ENCODE measurements around the gene SMIM8.

The SMIM8 gene

GRCh38 chr6:87346700-87347099 is 24.3 kb downstream of the SMIM8 start:
- Mint-ChIP-seq H3K9me3 (no peaks in the 10 kb centered on the region), H3K36me3 (ENCODE audit: low read depth) (peaks cover 5% of the 10 kb centered on the region), H3K4me3 (no peak overlapping the region), H3K27me3 (ENCODE audit: low read depth) (no peaks in the 10 kb centered on the region), H3K4me1 (no peaks in the 10 kb centered on the region), H3K27ac (no peak overlapping the region)
- no peak for TF ChIP-seq CTCF (IDR thresholded peaks at IDR 0.05; ENCODE audit: unreplicated experiment in 3 of 3)

- no peak for TF ChIP-seq CTCF (IDR thresholded peaks at IDR 0.05; ENCODE audit: unreplicated experiment in 3 of 3)
- Mint-ChIP-seq H3K4me3 (no peak overlapping the region), H3K27me3 (ENCODE audit: low read depth) (no peaks in the 10 kb centered on the region), H3K36me3 (ENCODE audit: low read depth) (peaks cover 5% of the 10 kb centered on the region), H3K9me3 (no peaks in the 10 kb centered on the region), H3K27ac (no peak overlapping the region), H3K4me1 (no peaks in the 10 kb centered on the region)
These were observed 27.5 kb downstream of the SMIM8 start for GRCh38 chr6:87349896-87350295.

GRCh38 chr6:87350516-87350915 is 28.1 kb downstream of the SMIM8 start:
- H3K36me3 Mint-ChIP-seq (ENCODE audit: low read depth), result peaks cover 5% of the 10 kb centered on the region
- H3K4me1 Mint-ChIP-seq, result no peaks in the 10 kb centered on the region
- no peak overlapping the region for H3K4me3 Mint-ChIP-seq
- no peaks in the 10 kb centered on the region for H3K9me3 Mint-ChIP-seq
- no peak overlapping the region for H3K27ac Mint-ChIP-seq
- no peak for TF ChIP-seq CTCF (IDR thresholded peaks at IDR 0.05; ENCODE audit: unreplicated experiment in 3 of 3)
- no peaks in the 10 kb centered on the region for H3K27me3 Mint-ChIP-seq (ENCODE audit: low read depth)

GRCh38 chr6:87351583-87351982 is 29.2 kb downstream of the SMIM8 start:
- no peaks in the 10 kb centered on the region for H3K4me1 Mint-ChIP-seq
- H3K27ac Mint-ChIP-seq, result no peak overlapping the region
- TF ChIP-seq CTCF (IDR thresholded peaks at IDR 0.05; ENCODE audit: unreplicated experiment in 3 of 3), result no peak
- no peak overlapping the region for H3K4me3 Mint-ChIP-seq
- H3K36me3 Mint-ChIP-seq (ENCODE audit: low read depth), result peaks cover 5% of the 10 kb centered on the region
- H3K27me3 Mint-ChIP-seq (ENCODE audit: low read depth), result no peaks in the 10 kb centered on the region
- H3K9me3 Mint-ChIP-seq, result no peaks in the 10 kb centered on the region

GRCh38 chr6:87356181-87356580 is 33.8 kb downstream of the SMIM8 start:
- Mint-ChIP-seq H3K4me1 (no peaks in the 10 kb centered on the region), H3K27me3 (ENCODE audit: low read depth) (no peaks in the 10 kb centered on the region), H3K27ac (no peak overlapping the region), H3K4me3 (no peak overlapping the region), H3K9me3 (no peaks in the 10 kb centered on the region), H3K36me3 (ENCODE audit: low read depth) (peaks cover 9% of the 10 kb centered on the region)
- TF ChIP-seq CTCF (IDR thresholded peaks at IDR 0.05; ENCODE audit: unreplicated experiment in 3 of 3), result no peak

- Mint-ChIP-seq H3K27ac (no peak overlapping the region), H3K4me3 (no peak overlapping the region), H3K27me3 (ENCODE audit: low read depth) (no peaks in the 10 kb centered on the region), H3K4me1 (no peaks in the 10 kb centered on the region), H3K9me3 (no peaks in the 10 kb centered on the region), H3K36me3 (ENCODE audit: low read depth) (peaks cover 12% of the 10 kb centered on the region)
- no peak for TF ChIP-seq CTCF (IDR thresholded peaks at IDR 0.05; ENCODE audit: unreplicated experiment in 3 of 3)
These were observed 35.2 kb downstream of the SMIM8 start for GRCh38 chr6:87357479-87358196.
